ENCODE data around the gene CLTCL1.

- TF ChIP-seq CTCF (IDR thresholded peaks at IDR 0.05): no peak
- TF ChIP-seq POLR2A (IDR thresholded peaks at IDR 0.05): no peak
These were observed 124.2 kb downstream of the CLTCL1 start for GRCh38 chr22:19167106-19167869.
